Panc1 (cell line): Measurements from ENCODE around the gene NHS. TPM values are rescaled to one million over a fixed set of nuclear protein-coding genes. Genes with fewer than 3 reads are reported as not detected.

ENCODE experiments used
- ATAC-seq: fragments of 200-7000 bp; cut with Tn5 transposase; 2 replicates; pipeline ENCODE4 v1.9.1; 2020; ENCODE audit warnings: mild to moderate bottlenecking, moderate library complexity
- BruUV-seq: library from RNA; stranded (reverse); fragments of 400-500 nt; replicated peaks from 2 replicates; lab custom pipeline; 2021; lab: Mats Ljungman, UMichigan
- CTCF ChIA-PET: fragments of 300-600 bp; sonication (Branson Sonifier 250); formaldehyde crosslinking; loops from one replicate; lab custom pipeline; 2022; ENCODE audit warnings: antibody characterized with exemption; lab: Charles Lee
- POLR2A ChIA-PET: fragments of 300-600 bp; sonication (Branson Sonifier 250); formaldehyde crosslinking; loops from one replicate; lab custom pipeline; 2022; ENCODE audit warnings: antibody characterized with exemption; lab: Charles Lee
- DNase-seq: peaks from one replicate; pipeline ENCODE4 v3.0.0-alpha.2; 2010; ENCODE audit warnings: low read depth, low spot score
- H3K27ac ChIP-seq: 2 replicates; pipeline ENCODE4 v1.5.1; 2011; ENCODE audit warnings: mild to moderate bottlenecking, low read length, inconsistent platforms
- H3K27me3 ChIP-seq: fragments of 200-500 bp; sonication (Bioruptor generic); 2 replicates; pipeline ENCODE4 v1.6.0; 2014; ENCODE audit warnings: low read length, inconsistent platforms; ENCODE audit not compliant: control insufficient read depth, insufficient read depth
- H3K36me3 ChIP-seq: fragments of 200-500 bp; sonication (Bioruptor generic); 2 replicates; pipeline ENCODE4 v1.5.1; 2014; ENCODE audit warnings: inconsistent platforms, mild to moderate bottlenecking, low read length, moderate library complexity; ENCODE audit not compliant: control insufficient read depth, insufficient read depth
- H3K4me1 ChIP-seq: 2 replicates; pipeline ENCODE4 v1.5.1; 2011; ENCODE audit warnings: inconsistent platforms, mild to moderate bottlenecking, low read length, moderate library complexity; ENCODE audit not compliant: control insufficient read depth, insufficient read depth
- H3K4me3 ChIP-seq, 2 experiments: 2 replicates each; pipeline ENCODE4 v1.5.1; 2011 to 2012; ENCODE audit warnings: low read depth in 2 of 2, low read length in 2 of 2, mild to moderate bottlenecking in 2 of 2, inconsistent platforms in 1 of 2, moderate library complexity in 1 of 2
- H3K9me3 ChIP-seq: fragments of 200-500 bp; sonication (Bioruptor generic); 2 replicates; pipeline ENCODE4 v1.5.1; 2014; ENCODE audit warnings: low read depth, mild to moderate bottlenecking, inconsistent platforms, low read length, moderate library complexity; ENCODE audit not compliant: control insufficient read depth, insufficient read depth
- CTCF ChIP-seq: fragments of 450-650 bp; IDR thresholded peaks from 2 replicates; pipeline ENCODE4 v1.5.1; 2017; ENCODE audit warnings: mild to moderate bottlenecking
- POLR2AphosphoS5 ChIP-seq: IDR thresholded peaks from 2 replicates; pipeline ENCODE4 v1.6.1; 2012; ENCODE audit warnings: mild to moderate bottlenecking, low read depth, low read length, moderate library complexity
- REST ChIP-seq, 2 experiments: IDR thresholded peaks; 2 replicates each; pipeline ENCODE4 v1.6.1; 2011 to 2012; ENCODE audit warnings: low read depth in 2 of 2, control low read depth in 1 of 2, low read length in 1 of 2, mild to moderate bottlenecking in 1 of 2, moderate library complexity in 1 of 2; ENCODE audit not compliant: insufficient read depth in 1 of 2
- SIN3A ChIP-seq: IDR thresholded peaks from 2 replicates; pipeline ENCODE4 v1.6.1; 2012; ENCODE audit warnings: low read depth, mild to moderate bottlenecking, low read length, moderate library complexity, borderline replicate concordance; ENCODE audit not compliant: insufficient read depth
- TCF7L2 ChIP-seq: IDR thresholded peaks from 2 replicates; pipeline ENCODE4 v1.6.1; 2011; ENCODE audit warnings: mild to moderate bottlenecking, low read depth, low read length, inconsistent platforms
- in situ Hi-C: cut with HindIII; loops from 2 replicates; pipeline ENCODE4 v1.10.0; 2016; ENCODE audit warnings: low sequenced_read_pairs, low pct_unique_long_range_greater_than_20kb
- intact Hi-C: fragments of 100-400 bp; cut with micrococcal nuclease; formaldehyde crosslinking; loops from one replicate; pipeline ENCODE4 v1.10.0; 2022; ENCODE audit not compliant: unreplicated experiment
- total RNA-seq: library from RNA; stranded (reverse); gene quantifications from one replicate; pipeline ENCODE4 v1.2.1, GENCODE V29; 2021; ENCODE audit not compliant: unreplicated experiment

NHS gene
- total RNA-seq, 1 experiment from 2014 or later: 0.80 TPM

GRCh38 chrX:17555846-17556245 is 180.8 kb downstream of the NHS start:
- intact Hi-C loops (no loop called here), in situ Hi-C loops (no loop called here)
- Histone ChIP-seq H3K9me3 (no peaks in the 10 kb centered on the region), H3K27me3 (no peaks in the 10 kb centered on the region), H3K36me3 (no peaks in the 10 kb centered on the region), H3K4me3 (no peak overlapping the region), H3K27ac (no peak overlapping the region), H3K4me1 (no peaks in the 10 kb centered on the region)
- ChIA-PET CTCF (no interaction called here), POLR2A (interaction anchor here (0.5 kb wide), 1 partner anchor 15 kb away, joined by 3 read pairs; no protein-coding TSS in a partner anchor)
- DNase-seq (no peak), ATAC-seq (no peak)
- no peak for TF ChIP-seq CTCF
- no peak for TF ChIP-seq POLR2AphosphoS5
- no peak for TF ChIP-seq TCF7L2
- no peak for TF ChIP-seq SIN3A
- no TSS peak for BruUV-seq

GRCh38 chrX:17559728-17560379 is 184.9 kb downstream of the NHS start:
- BruUV-seq: no TSS peak
- CTCF ChIA-PET: no interaction called here

More at GRCh38 chrX:17559728-17560379, 184.9 kb downstream of the NHS start:
- POLR2A ChIA-PET: interaction anchor here (0.6 kb wide), 1 partner anchor 1507 kb away, joined by 12 read pairs; no protein-coding TSS in a partner anchor
- H3K36me3 ChIP-seq: no peaks in the 10 kb centered on the region
- no peak for DNase-seq
- H3K4me3 ChIP-seq: no peak overlapping the region
- intact Hi-C loops: no loop called here
- H3K27me3 ChIP-seq: no peaks in the 10 kb centered on the region
- ATAC-seq: no peak
- H3K4me1 ChIP-seq: no peaks in the 10 kb centered on the region
- in situ Hi-C loops: no loop called here
- no peak for TF ChIP-seq SIN3A
- no peak for TF ChIP-seq POLR2AphosphoS5
- no peak for TF ChIP-seq TCF7L2
- no peak for TF ChIP-seq CTCF
- TF ChIP-seq REST (IDR thresholded peaks at IDR 0.05; ENCODE audit: insufficient read depth in 1 of 2, low read depth in 2 of 2, low read length in 1 of 2): no peak
- no peak overlapping the region for H3K27ac ChIP-seq
- H3K9me3 ChIP-seq: no peaks in the 10 kb centered on the region
